ENCODE measurements around the gene CACNB4. TPM values are rescaled to one million over a fixed set of nuclear protein-coding genes. Genes with fewer than 3 reads are reported as not detected.

CACNB4 gene
- total and polyA plus RNA-seq, 4 donors: 13.8 to 62.9 (median 23.6) TPM

GRCh38 chr2:151817929-151818328, 280.9 kb downstream of the CACNB4 start:
- WGBS (ENCODE audit: insufficient coverage): 100% methylated on average over 1 of the region's 3 CpGs
- Histone ChIP-seq H3K27me3 (ENCODE audit: control insufficient read depth, insufficient read depth, low read length) (no peaks in the 10 kb centered on the region), H3K9me3 (ENCODE audit: control insufficient read depth, insufficient read depth, low read length) (no peaks in the 10 kb centered on the region), H3K4me3 (ENCODE audit: low read depth, low read length) (no peak overlapping the region), H3K4me1 (ENCODE audit: control insufficient read depth, insufficient read depth, low read length) (no peaks in the 10 kb centered on the region), H3K27ac (ENCODE audit: low read depth, low read length) (no peak overlapping the region), H3K36me3 (ENCODE audit: control insufficient read depth, insufficient read depth, low read length) (peaks cover 2% of the 10 kb centered on the region)
- DNase-seq (ENCODE audit: low read depth in 4 of 6, low spot score in 6 of 6): no peak

- DNase-seq (ENCODE audit: low read depth in 4 of 6, low spot score in 6 of 6): no peak
- Histone ChIP-seq H3K36me3 (ENCODE audit: control insufficient read depth, insufficient read depth, low read length) (peaks cover 2% of the 10 kb centered on the region), H3K27me3 (ENCODE audit: control insufficient read depth, insufficient read depth, low read length) (no peaks in the 10 kb centered on the region), H3K4me3 (ENCODE audit: low read depth, low read length) (no peak overlapping the region), H3K9me3 (ENCODE audit: control insufficient read depth, insufficient read depth, low read length) (no peaks in the 10 kb centered on the region), H3K27ac (ENCODE audit: low read depth, low read length) (no peak overlapping the region), H3K4me1 (ENCODE audit: control insufficient read depth, insufficient read depth, low read length) (no peaks in the 10 kb centered on the region)
- 100% methylated on average over 1 of the region's 2 CpGs for WGBS (ENCODE audit: insufficient coverage)
Measured at GRCh38 chr2:151816843-151817242, 282.0 kb downstream of the CACNB4 start.

- Histone ChIP-seq H3K27me3 (ENCODE audit: control insufficient read depth, insufficient read depth, low read length) (no peaks in the 10 kb centered on the region), H3K27ac (ENCODE audit: low read depth, low read length) (no peak overlapping the region), H3K4me3 (ENCODE audit: low read depth, low read length) (no peak overlapping the region), H3K9me3 (ENCODE audit: control insufficient read depth, insufficient read depth, low read length) (no peaks in the 10 kb centered on the region), H3K4me1 (ENCODE audit: control insufficient read depth, insufficient read depth, low read length) (no peaks in the 10 kb centered on the region), H3K36me3 (ENCODE audit: control insufficient read depth, insufficient read depth, low read length) (peaks cover 6% of the 10 kb centered on the region)
- 96% methylated on average over 4 of the region's 9 CpGs for WGBS (ENCODE audit: insufficient coverage)
- DNase-seq (ENCODE audit: low read depth in 4 of 6, low spot score in 6 of 6): no peak
Measured at GRCh38 chr2:151815821-151816489, 282.9 kb downstream of the CACNB4 start.

- no peak overlapping the region for H3K27ac ChIP-seq (ENCODE audit: low read depth, low read length)
- no peaks in the 10 kb centered on the region for H3K27me3 ChIP-seq (ENCODE audit: control insufficient read depth, insufficient read depth, low read length)
- H3K4me3 ChIP-seq (ENCODE audit: low read depth, low read length): no peak overlapping the region
- peaks cover 8% of the 10 kb centered on the region for H3K36me3 ChIP-seq (ENCODE audit: control insufficient read depth, insufficient read depth, low read length)
- no peak for DNase-seq (ENCODE audit: low read depth in 4 of 6, low spot score in 6 of 6)
- H3K9me3 ChIP-seq (ENCODE audit: control insufficient read depth, insufficient read depth, low read length): no peaks in the 10 kb centered on the region
- H3K4me1 ChIP-seq (ENCODE audit: control insufficient read depth, insufficient read depth, low read length): no peaks in the 10 kb centered on the region
- WGBS (ENCODE audit: insufficient coverage): 100% methylated on average over 1 of the region's 1 CpG
Measured at GRCh38 chr2:151810489-151810888, 288.4 kb downstream of the CACNB4 start.

- H3K4me3 ChIP-seq (ENCODE audit: low read depth, low read length): no peak overlapping the region
- no CpG with 5 or more reads among the region's 1 CpG for WGBS (ENCODE audit: insufficient coverage)
- peaks cover 8% of the 10 kb centered on the region for H3K36me3 ChIP-seq (ENCODE audit: control insufficient read depth, insufficient read depth, low read length)
- no peak overlapping the region for H3K27ac ChIP-seq (ENCODE audit: low read depth, low read length)
- no peaks in the 10 kb centered on the region for H3K9me3 ChIP-seq (ENCODE audit: control insufficient read depth, insufficient read depth, low read length)
- H3K4me1 ChIP-seq (ENCODE audit: control insufficient read depth, insufficient read depth, low read length): no peaks in the 10 kb centered on the region
- no peak for DNase-seq (ENCODE audit: low read depth in 4 of 6, low spot score in 6 of 6)
- no peaks in the 10 kb centered on the region for H3K27me3 ChIP-seq (ENCODE audit: control insufficient read depth, insufficient read depth, low read length)
Measured at GRCh38 chr2:151809073-151809383, 289.8 kb downstream of the CACNB4 start.

- DNase-seq (ENCODE audit: low read depth in 4 of 6, low spot score in 6 of 6): peak in 1 of 6 donors; percentile 60
- H3K27ac ChIP-seq (ENCODE audit: low read depth, low read length): no peak overlapping the region
- no peaks in the 10 kb centered on the region for H3K9me3 ChIP-seq (ENCODE audit: control insufficient read depth, insufficient read depth, low read length)
- peaks cover 9% of the 10 kb centered on the region for H3K36me3 ChIP-seq (ENCODE audit: control insufficient read depth, insufficient read depth, low read length)
- H3K4me1 ChIP-seq (ENCODE audit: control insufficient read depth, insufficient read depth, low read length): no peaks in the 10 kb centered on the region
- H3K4me3 ChIP-seq (ENCODE audit: low read depth, low read length): no peak overlapping the region
- no peaks in the 10 kb centered on the region for H3K27me3 ChIP-seq (ENCODE audit: control insufficient read depth, insufficient read depth, low read length)
- WGBS (ENCODE audit: insufficient coverage): 90% methylated on average over 1 of the region's 5 CpGs
Measured at GRCh38 chr2:151808258-151809072, 290.4 kb downstream of the CACNB4 start.

- DNase-seq (ENCODE audit: low read depth in 4 of 6, low spot score in 6 of 6): no peak
- Histone ChIP-seq H3K4me1 (ENCODE audit: control insufficient read depth, insufficient read depth, low read length) (no peaks in the 10 kb centered on the region), H3K27me3 (ENCODE audit: control insufficient read depth, insufficient read depth, low read length) (no peaks in the 10 kb centered on the region), H3K27ac (ENCODE audit: low read depth, low read length) (no peak overlapping the region), H3K36me3 (ENCODE audit: control insufficient read depth, insufficient read depth, low read length) (peaks cover 7% of the 10 kb centered on the region), H3K9me3 (ENCODE audit: control insufficient read depth, insufficient read depth, low read length) (no peaks in the 10 kb centered on the region), H3K4me3 (ENCODE audit: low read depth, low read length) (no peak overlapping the region)
Measured at GRCh38 chr2:151805961-151806360, 292.9 kb downstream of the CACNB4 start.

GRCh38 chr2:151805343-151805742, 293.5 kb downstream of the CACNB4 start:
- no CpG with 5 or more reads among the region's 1 CpG for WGBS (ENCODE audit: insufficient coverage)
- H3K4me3 ChIP-seq (ENCODE audit: low read depth, low read length): no peak overlapping the region
- no peaks in the 10 kb centered on the region for H3K27me3 ChIP-seq (ENCODE audit: control insufficient read depth, insufficient read depth, low read length)
- H3K27ac ChIP-seq (ENCODE audit: low read depth, low read length): no peak overlapping the region
- DNase-seq (ENCODE audit: low read depth in 4 of 6, low spot score in 6 of 6): no peak
- no peaks in the 10 kb centered on the region for H3K9me3 ChIP-seq (ENCODE audit: control insufficient read depth, insufficient read depth, low read length)
- peaks cover 6% of the 10 kb centered on the region for H3K36me3 ChIP-seq (ENCODE audit: control insufficient read depth, insufficient read depth, low read length)
- H3K4me1 ChIP-seq (ENCODE audit: control insufficient read depth, insufficient read depth, low read length): no peaks in the 10 kb centered on the region

GRCh38 chr2:151803811-151804210, 295.0 kb downstream of the CACNB4 start:
- no peaks in the 10 kb centered on the region for H3K27me3 ChIP-seq (ENCODE audit: control insufficient read depth, insufficient read depth, low read length)

GRCh38 chr2:151802315-151802714, 296.5 kb downstream of the CACNB4 start:
- DNase-seq (ENCODE audit: low read depth in 4 of 6, low spot score in 6 of 6): no peak
- WGBS (ENCODE audit: insufficient coverage): no CpG with 5 or more reads among the region's 2 CpGs
- Histone ChIP-seq H3K27ac (ENCODE audit: low read depth, low read length) (no peak overlapping the region), H3K9me3 (ENCODE audit: control insufficient read depth, insufficient read depth, low read length) (no peaks in the 10 kb centered on the region), H3K4me3 (ENCODE audit: low read depth, low read length) (no peak overlapping the region), H3K4me1 (ENCODE audit: control insufficient read depth, insufficient read depth, low read length) (no peaks in the 10 kb centered on the region), H3K27me3 (ENCODE audit: control insufficient read depth, insufficient read depth, low read length) (no peaks in the 10 kb centered on the region), H3K36me3 (ENCODE audit: control insufficient read depth, insufficient read depth, low read length) (peaks cover 2% of the 10 kb centered on the region)

More at GRCh38 chr2:151803811-151804210, 295.0 kb downstream of the CACNB4 start:
- H3K27ac ChIP-seq (ENCODE audit: low read depth, low read length): no peak overlapping the region
- H3K4me1 ChIP-seq (ENCODE audit: control insufficient read depth, insufficient read depth, low read length): no peaks in the 10 kb centered on the region
- no peak for DNase-seq (ENCODE audit: low read depth in 4 of 6, low spot score in 6 of 6)
- H3K36me3 ChIP-seq (ENCODE audit: control insufficient read depth, insufficient read depth, low read length): peaks cover 4% of the 10 kb centered on the region
- H3K9me3 ChIP-seq (ENCODE audit: control insufficient read depth, insufficient read depth, low read length): no peaks in the 10 kb centered on the region
- no peak overlapping the region for H3K4me3 ChIP-seq (ENCODE audit: low read depth, low read length)
